ENCODE data around the gene NINJ2.

The NINJ2 gene

DNA sequence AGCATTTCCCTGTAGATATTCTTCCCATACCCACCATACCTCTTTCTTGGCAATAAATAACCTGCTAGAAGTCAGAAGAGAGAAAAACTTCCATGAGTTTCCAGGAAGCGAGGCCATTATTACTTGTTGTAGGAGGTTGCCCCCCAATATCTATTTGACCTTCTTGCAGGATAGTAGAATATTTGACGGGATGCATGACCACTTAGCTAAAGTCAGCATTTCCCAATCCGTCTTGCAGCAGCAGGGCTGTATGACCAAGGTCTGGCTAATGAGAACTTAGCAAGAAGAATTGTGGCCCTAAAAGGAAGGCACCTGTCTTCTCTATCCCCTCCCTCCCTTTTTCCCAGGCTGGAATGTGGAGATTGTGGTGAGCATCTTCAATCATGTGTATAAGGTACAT is 51.5 kb downstream of the NINJ2 start:
- no peak for DNase-seq

GRCh38 chr12:608921-609320 is 54.3 kb downstream of the NINJ2 start:
- DNase-seq = no peak

- DNase-seq = no peak
Measured at GRCh38 chr12:608413-608812, 54.8 kb downstream of the NINJ2 start.

GRCh38 chr12:607541-608001 is 55.7 kb downstream of the NINJ2 start:
- no peak for DNase-seq

DNA sequence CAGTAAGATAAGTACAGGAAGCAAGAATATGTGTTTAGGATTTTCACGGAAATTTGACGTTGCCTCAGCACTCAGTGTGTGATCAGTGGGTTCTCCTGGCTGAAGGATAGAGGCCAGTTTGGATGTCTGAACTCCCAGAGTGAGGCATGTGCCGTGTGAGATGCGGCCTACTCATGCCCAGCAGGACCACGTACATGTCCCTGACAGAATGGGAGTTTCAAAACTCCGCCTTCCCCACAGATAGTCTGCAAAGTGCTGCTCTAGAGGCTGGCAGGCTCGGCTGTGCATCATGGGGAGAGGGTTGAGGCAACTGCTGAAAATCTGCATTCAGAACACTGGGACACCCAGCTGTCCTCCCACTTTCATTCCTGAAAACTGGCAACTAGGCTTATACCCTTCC is 58.3 kb downstream of the NINJ2 start:
- DNase-seq = no peak

GRCh38 chr12:602700-603068 is 60.6 kb downstream of the NINJ2 start:
- no peak for DNase-seq

DNA sequence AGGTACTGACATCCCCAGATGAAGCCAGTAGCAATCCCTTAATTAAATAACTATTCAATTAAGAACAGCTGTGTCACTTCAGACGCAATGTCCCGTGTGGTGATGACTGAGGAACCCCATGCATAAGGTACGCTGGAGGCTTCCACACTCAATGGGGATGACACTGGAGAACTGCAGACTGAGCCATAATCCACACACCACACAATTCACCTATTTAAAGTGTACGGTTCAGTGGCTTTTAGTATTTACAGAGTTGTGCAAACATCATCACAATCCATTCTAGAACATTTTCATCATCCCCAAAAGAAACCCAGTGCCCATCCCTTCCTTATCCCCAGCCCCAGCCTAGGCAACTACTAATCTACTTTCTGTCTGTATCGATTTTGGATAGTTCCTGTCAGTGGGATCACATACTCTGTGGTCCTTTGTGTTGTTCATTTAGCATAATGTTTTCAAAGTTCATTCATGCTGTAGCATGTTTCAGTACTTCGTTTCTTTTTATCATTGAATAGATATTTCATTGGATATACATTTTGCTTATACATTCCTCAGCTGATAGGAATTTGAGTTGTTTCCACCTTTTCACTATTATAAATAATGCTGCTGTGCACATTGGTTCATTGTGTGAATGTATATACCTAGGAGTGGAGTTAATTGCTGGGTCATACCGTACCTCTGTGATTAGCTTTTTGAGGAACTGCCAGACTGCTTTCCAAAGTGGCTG is 61.1 kb downstream of the NINJ2 start:
- DNase-seq = no peak

DNA sequence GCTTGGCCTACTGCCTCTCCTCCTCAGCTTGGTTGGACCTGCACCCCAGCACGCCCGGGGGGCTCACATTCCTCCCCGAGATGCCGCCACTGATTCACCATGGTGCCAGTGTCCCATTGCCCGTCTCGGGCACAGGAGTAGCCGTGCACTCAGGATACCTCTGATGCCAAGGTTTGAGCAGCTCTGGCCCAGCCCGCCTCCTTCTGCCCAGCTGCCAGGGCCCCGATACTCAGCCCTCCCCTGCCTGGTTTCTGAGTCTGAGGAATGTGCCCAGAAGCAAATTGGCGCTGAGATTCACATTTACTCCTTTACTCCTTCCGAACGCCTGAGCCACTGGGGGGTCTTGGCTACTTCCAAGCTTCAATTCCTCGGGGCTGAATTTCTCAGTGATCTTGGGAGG is 63.5 kb downstream of the NINJ2 start:
- no peak for DNase-seq

DNA sequence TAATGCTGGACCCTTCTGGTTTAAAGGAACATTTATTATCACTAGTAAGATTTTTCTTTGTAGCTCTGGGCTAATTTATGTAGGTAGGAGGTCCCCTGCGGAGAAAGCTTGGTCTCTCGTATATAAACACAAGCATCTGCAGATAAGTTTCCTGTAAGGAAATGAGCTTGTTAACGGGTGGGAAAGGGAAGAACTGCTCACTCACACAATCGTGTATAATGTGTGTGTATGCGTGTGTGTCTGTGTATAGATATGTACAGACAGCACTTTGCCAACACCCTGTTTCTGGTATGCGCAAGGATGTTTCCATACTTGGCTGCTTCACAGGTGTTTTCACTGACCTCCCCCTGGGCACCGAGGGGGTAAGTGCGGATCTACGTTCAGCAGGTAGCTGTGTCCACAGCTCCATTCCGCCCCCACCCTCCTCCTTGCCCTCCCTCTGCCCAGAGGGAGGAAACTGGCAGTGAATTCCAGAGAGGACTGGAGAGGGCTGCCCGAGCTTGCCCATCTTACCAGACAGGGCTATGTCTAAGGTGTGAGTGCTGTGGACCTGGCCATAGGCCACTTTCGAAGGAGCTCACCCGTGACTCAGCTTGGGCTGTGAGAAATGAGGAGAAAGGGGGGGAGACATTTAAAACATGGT is 65.2 kb downstream of the NINJ2 start:
- DNase-seq = no peak

- no peak for DNase-seq
Measured at GRCh38 chr12:593396-594270, 69.6 kb downstream of the NINJ2 start.

GRCh38 chr12:592024-592505 is 71.2 kb downstream of the NINJ2 start:
- DNase-seq = no peak

DNA sequence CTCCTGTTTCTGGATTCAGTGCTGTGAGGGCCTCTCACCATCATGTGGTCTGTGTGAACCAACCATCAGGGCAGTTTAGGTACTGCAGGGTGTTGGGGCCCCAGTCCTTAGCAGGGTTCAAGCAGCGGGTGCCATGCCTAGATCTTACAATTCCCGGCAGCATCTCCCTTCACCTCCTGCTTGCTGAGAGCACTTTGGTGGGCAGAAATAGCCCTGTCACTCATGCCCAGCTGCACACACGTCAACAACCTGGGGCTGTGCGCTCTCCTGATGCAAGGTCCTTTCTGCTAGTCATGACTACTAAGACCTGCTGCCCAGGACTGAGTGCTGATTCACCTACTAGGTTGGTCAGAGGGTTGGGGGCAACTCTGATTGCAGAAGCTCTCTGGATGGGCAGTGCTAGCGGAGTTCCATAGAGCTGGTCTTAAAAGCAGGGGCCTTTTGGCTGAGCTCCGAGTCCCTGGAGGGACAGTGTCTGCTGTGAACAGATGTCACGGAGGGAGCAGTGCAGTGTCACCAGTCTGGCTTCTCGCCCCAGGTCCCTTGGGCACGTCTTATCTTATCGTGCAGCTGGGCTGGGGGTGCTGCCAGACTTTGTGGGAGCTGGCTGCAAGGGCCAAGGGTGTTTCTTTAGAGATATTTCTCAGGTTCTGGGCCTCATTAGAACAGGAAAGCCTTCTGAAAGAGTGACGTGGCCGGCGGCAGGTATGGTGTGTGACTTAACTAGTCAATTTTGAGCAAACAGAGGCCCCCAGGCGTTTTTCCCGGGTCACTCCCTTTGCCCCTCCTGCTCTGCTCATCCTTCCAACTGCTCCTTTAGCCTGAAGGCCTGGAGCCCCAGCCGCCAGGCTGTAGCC is 71.8 kb downstream of the NINJ2 start:
- no peak for DNase-seq

- DNase-seq = no peak
Measured at GRCh38 chr12:590206-590750, 73.0 kb downstream of the NINJ2 start.

DNA sequence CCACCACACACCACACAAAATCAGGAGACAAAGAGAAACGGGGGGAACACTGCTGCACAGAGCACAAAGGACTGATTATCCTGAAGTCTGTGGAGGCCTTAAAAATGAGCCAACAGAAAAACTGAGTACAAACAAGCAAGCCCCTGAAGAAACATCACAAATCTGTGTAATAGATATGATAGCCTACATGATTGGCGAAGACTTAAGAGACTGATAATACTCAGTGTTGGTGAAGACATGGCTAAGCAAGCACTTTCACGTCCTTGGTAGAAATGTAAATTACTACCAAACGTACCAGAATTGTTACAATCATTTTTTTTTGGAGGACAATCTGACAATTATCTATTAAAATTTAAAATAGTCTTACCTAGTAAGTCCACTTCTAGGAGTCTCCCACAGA is 74.6 kb downstream of the NINJ2 start:
- DNase-seq = no peak

GRCh38 chr12:588024-588322 is 75.3 kb downstream of the NINJ2 start:
- DNase-seq = no peak

DNA sequence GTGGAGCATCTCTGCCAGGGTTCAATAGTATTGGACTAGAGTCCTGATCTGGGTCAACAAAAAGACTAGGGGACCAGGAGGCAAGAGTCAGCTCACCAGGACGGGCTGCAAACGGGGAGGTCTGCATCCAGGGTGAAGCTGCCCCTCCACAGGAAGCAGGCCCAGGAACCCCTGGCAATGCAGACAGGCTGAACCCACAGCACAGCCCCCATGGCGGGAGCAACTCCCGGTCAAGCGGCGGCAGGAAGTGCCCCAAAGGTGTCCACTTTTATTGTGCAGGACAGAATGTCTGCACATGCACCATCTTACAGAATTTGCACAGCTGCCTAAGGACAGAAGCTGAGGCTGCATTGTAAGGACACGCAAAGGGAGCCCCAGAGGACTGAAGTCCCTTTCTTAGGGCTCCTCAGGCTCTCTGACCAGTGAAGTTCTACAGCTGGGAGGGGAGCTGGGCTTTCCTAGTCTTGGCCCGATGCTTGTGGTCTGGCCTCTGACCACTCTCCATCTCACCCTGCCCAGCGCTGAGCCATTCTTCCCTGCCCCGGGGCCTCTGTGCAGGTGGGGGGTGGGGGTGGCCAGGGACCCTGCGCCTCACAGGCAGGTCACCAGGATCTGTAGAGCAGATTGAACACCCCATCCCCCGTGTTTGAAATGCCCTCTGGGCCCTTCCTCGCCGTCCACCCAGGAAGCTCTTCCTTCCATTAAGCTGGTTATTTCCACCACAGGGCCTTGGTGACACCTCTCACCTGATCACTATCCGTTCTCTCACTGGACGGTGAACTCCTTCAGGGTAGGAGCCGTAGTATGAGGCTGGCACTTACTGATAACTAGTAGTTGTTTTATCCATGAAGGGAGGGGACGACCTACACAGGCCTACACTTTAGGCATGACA is 75.9 kb downstream of the NINJ2 start:
- no peak for DNase-seq

GRCh38 chr12:586318-587071 is 76.8 kb downstream of the NINJ2 start:
- DNase-seq = no peak

DNA sequence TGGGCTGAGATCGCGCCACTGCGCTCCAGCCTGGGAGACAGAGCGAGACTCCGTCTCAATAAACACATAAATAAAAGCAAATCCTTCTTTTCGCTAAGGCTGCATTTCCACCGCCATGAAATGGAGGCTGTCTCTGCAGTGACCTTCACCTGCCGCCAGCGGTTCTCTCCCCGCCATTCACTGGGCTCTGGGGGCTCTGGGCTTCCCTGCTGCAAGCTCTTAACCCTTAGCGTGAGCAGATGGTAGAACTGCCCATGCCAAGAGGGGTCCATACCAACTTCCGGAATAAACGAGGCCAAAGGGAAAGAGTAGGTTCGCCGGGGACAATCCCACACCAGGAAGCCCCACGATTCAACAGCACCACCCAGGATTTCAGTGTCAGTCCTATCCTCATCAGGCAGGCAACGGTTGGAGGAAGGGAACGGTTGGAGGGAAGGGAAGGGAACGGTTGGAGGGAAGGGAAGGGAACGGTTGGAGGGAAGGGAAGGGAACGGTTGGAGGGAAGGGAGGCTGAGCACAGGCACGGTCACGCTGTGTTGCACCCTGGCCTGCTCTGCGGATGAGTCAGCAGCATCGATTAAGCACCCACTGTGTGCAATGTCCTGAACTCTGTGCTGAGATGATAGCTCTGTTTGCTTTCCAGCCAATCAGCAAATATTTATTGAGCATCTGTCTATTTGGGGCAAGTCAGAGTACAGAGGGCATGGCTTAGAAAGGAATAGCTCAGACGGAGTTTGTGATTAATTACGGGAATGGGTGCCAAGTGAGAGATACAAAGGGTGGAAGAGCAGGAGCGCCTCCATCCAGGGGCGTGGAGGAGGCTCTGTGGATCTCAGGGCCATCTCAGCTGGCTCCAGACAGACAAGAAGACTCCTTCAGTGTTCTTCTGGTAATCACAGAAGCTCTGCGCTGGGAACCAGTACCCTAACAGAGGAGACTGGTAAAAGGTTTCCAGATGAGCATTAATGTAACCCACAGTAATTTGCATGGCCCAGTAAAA is 77.9 kb downstream of the NINJ2 start:
- DNase-seq = no peak

- DNase-seq = no peak
Measured at GRCh38 chr12:583251-583869, 79.9 kb downstream of the NINJ2 start.
